SK-N-SH (cell line): Measurements from ENCODE around the gene RNLS.

Experiments
- FOXJ3 ChIP-seq: sonication (generic); formaldehyde crosslinking; IDR thresholded peaks from 2 replicates; pipeline ENCODE4 v1.5.1; 2020; ENCODE audit warnings: mild to moderate bottlenecking, missing genetic modification reagents
- RAD21 ChIP-seq: IDR thresholded peaks from 2 replicates; pipeline ENCODE4 v1.6.1; 2012; ENCODE audit warnings: mild to moderate bottlenecking, low read length
- SIN3A ChIP-seq: IDR thresholded peaks from 2 replicates; pipeline ENCODE4 v1.6.1; 2012; ENCODE audit warnings: low read depth, mild to moderate bottlenecking, low read length, moderate library complexity, borderline replicate concordance
- TF ChIP-seq, protein P1 (sequence below): IDR thresholded peaks from 2 replicates; pipeline ENCODE4 v1.4.0; 2012; ENCODE audit warnings: low read depth, borderline replicate concordance

DNA sequence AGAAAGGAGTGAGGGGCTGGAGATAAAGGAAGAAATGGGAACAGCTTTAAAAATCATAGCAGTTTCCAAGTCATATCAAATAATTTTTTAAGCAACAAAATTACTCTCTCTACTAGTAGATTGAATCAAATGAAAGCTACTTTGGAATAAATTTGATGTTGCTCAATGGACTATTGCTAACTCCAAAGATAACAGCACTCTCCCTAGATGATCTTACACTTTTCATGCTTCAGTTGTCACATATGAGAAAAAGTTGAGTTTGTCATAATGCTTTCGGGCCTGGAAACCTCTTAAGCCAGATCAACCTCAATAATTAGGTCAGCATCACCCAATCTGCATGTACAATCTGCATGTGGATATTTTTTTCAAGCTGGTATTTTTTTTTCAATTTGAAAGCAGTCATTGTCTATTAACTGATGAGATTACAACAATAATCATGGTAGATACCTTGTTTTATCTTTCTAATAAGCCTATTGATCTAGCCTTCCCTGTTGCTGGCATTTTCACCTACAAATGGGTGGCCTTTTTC lies 34.7 kb upstream of the RNLS start:
- TF ChIP-seq RAD21 (no peak), SIN3A (no peak), FOXJ3 (CRISPR knock-in tag) (no peak)
- TF ChIP-seq, protein P1, sequence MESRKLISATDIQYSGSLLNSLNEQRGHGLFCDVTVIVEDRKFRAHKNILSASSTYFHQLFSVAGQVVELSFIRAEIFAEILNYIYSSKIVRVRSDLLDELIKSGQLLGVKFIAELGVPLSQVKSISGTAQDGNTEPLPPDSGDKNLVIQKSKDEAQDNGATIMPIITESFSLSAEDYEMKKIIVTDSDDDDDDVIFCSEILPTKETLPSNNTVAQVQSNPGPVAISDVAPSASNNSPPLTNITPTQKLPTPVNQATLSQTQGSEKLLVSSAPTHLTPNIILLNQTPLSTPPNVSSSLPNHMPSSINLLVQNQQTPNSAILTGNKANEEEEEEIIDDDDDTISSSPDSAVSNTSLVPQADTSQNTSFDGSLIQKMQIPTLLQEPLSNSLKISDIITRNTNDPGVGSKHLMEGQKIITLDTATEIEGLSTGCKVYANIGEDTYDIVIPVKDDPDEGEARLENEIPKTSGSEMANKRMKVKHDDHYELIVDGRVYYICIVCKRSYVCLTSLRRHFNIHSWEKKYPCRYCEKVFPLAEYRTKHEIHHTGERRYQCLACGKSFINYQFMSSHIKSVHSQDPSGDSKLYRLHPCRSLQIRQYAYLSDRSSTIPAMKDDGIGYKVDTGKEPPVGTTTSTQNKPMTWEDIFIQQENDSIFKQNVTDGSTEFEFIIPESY, result no peak
